IPS-20b (cell line): ENCODE results near the gene NCAPH2.

Experiments used
- H3K27ac ChIP-seq: one replicate; pipeline ENCODE4 v1.5.1; 2013; ENCODE audit warnings: low read length
- H3K27me3 ChIP-seq: 2 replicates; pipeline ENCODE4 v1.6.1; 2013; ENCODE audit warnings: mild to moderate bottlenecking, low read length, inconsistent platforms; ENCODE audit not compliant: insufficient read depth
- H3K36me3 ChIP-seq: 2 replicates; pipeline ENCODE4 v1.6.1; 2013; ENCODE audit warnings: low read depth, mild to moderate bottlenecking, inconsistent platforms, low read length, moderate library complexity; ENCODE audit not compliant: insufficient read depth
- H3K4me1 ChIP-seq: 2 replicates; pipeline ENCODE4 v1.6.1; 2013; ENCODE audit warnings: mild to moderate bottlenecking, control low read depth, inconsistent platforms, low read length, moderate library complexity; ENCODE audit not compliant: insufficient read depth
- H3K4me3 ChIP-seq: 2 replicates; pipeline ENCODE4 v1.5.1; 2013; ENCODE audit warnings: mild to moderate bottlenecking, low read length, inconsistent platforms
- H3K9ac ChIP-seq: 2 replicates; pipeline ENCODE4 v1.6.1; 2013; ENCODE audit warnings: low read depth, mild to moderate bottlenecking, inconsistent platforms, low read length, moderate library complexity
- H3K9me3 ChIP-seq: 2 replicates; pipeline ENCODE4 v1.6.1; 2013; ENCODE audit warnings: mild to moderate bottlenecking, low read depth, low read length, inconsistent platforms; ENCODE audit not compliant: insufficient read depth

The NCAPH2 gene

DNA sequence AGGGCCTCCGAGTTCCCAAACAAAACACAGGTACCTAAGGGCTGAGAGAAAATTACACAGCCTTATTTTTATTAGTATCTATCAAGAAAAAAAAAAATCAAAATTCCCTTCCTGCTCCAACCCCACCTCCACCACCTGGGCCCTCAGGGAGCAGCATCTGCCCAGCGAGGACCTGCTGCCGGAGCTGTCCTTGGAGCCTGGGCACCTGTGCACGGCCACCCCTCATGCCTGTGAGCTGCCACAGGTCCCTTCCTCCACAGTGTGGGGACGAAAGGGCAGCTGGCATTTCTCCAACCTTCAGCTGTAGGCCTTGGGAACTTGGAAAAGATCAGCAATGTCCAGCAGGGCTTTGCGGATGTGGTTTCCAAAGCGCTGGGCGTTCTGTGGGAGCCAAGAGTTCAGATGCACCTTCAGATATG is 61.0 kb downstream of the NCAPH2 start:
- H3K27me3 ChIP-seq: peaks cover 14% of the 10 kb centered on the region
- H3K36me3 ChIP-seq: peaks cover 60% of the 10 kb centered on the region
- H3K9me3 ChIP-seq: no peaks in the 10 kb centered on the region
- H3K9ac ChIP-seq: no peak overlapping the region
- H3K27ac ChIP-seq: no peak overlapping the region
- no peak overlapping the region for H3K4me3 ChIP-seq
- no peaks in the 10 kb centered on the region for H3K4me1 ChIP-seq

DNA sequence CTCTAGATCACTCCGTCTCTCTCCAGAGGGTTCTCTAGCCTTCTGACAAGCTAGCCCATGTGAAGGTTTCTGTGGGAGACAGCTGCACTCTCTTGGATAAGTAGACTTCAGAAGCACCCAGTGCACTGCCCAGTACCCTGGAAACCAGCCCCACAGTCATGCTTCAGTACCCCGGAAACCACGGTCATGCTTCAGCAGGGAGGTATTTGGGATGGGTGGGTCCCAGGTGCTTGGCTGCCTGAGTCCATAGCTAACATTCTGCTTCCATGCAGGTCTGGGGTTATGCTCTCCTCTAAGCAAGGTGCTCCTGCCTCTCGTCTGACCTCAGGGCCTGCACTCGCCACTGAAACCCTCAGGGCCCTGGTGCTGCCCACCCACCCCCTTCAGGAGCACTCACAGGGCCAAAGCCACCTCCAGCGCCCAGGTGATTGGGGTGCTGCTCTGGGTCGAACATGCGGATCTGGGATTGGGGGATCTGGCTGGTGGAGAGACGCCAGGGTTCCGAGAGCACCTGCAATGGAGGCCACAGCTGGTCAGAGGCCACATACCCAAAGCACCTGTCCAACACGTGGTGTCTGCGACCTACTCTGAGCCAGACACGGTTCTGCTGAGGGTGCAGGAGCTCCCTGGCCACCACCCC is 62.0 kb downstream of the NCAPH2 start:
- no peak overlapping the region for H3K4me3 ChIP-seq
- peaks cover 67% of the 10 kb centered on the region for H3K36me3 ChIP-seq
- H3K4me1 ChIP-seq: no peaks in the 10 kb centered on the region
- H3K27ac ChIP-seq: no peak overlapping the region
- H3K9ac ChIP-seq: no peak overlapping the region
- 0 out of 2 replicates have a peak, but pooled peaks cover 4% of the 10 kb centered on the region for H3K27me3 ChIP-seq
- H3K9me3 ChIP-seq: no peaks in the 10 kb centered on the region

DNA sequence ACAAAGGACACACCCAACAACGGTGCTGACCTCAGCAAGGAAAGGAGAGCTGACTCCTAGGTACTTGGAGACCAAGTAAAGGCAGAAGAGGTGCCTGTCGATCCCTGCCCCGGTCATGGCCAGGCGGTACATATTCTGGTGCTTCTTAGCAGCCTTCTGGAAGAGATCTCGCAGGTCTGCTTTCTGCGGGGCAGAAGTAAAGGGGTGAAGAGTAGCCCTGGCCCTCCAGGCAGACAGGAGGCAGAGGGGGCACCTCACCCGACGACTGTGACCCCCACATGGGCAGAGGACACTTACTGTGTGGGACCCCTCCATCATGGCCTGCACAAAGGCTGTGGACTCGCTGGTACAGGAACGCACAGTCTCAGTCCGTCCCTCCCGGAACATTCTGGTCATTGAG is 62.8 kb downstream of the NCAPH2 start:
- no peak overlapping the region for H3K4me3 ChIP-seq
- H3K4me1 ChIP-seq: no peaks in the 10 kb centered on the region
- peaks cover 73% of the 10 kb centered on the region for H3K36me3 ChIP-seq
- no peaks in the 10 kb centered on the region for H3K9me3 ChIP-seq
- no peaks in the 10 kb centered on the region for H3K27me3 ChIP-seq
- H3K9ac ChIP-seq: no peak overlapping the region
- H3K27ac ChIP-seq: no peak overlapping the region

DNA sequence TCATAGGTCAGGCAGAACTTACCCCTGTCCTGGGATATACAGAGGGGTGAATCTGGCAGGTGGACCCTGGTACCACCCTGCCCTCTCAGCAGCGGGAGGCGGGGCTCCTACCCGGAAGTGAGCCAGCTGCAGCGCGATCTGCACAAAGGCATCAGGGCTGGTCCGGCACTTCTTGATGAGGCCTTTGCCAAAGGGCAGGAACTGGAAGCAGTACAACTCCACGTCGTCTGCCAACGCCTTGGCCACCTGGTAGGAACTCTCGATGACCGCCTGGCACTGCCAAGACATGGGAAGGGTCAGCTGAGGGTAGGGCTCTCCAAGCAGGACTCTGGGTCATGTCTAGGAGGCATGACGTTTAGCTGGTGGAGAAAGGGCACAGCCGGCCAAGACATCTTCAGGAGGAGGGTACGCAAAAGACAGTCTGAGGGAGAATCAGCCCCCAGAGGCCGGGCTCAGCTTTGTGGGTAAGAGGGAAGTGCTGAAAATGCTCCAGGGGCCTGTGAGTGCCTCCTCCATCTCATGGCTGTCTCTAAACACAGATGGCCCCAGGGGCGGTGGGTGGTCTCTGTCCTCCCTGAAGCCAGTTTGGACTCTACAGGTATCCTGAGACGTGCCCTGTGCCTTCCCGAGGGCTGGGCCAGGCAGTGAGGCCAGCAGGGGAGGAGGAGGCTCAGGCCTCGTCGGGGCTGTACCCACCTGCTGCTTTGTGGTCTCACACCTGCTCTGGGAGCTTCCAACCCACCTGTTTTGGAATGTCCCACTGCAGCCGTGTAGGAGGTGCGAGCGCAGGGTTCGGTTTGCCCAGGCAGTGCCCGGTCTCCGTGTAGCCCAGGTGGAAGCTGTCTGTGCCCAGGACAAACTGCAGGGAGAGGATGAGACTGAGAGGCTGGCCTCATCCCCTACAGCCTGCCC is 63.5 kb downstream of the NCAPH2 start:
- Histone ChIP-seq H3K27ac (no peak overlapping the region), H3K4me1 (no peaks in the 10 kb centered on the region), H3K27me3 (no peaks in the 10 kb centered on the region), H3K4me3 (no peak overlapping the region), H3K9me3 (no peaks in the 10 kb centered on the region), H3K36me3 (peaks cover 73% of the 10 kb centered on the region), H3K9ac (no peak overlapping the region)

DNA sequence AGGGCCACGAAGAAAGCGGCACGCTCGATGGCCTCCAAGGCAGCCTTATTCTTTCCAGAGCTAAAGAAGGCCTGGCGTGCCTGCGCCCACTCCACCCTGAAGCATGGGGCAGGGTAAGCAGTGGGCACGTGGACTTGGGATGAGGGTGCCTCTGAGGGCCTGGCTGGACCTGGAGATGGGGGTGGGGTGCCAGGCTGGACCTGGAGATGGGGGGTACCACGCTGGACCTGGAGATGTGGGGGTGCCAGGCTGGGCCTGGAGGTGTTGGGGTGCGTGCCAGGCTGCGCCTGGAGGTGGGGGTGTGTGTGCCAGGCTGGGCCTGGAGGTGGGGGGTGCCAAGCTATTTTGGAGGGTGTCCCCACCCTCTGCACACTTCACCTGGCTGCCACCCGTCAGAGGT is 64.9 kb downstream of the NCAPH2 start:
- peaks cover 79% of the 10 kb centered on the region for H3K36me3 ChIP-seq
- H3K9ac ChIP-seq: no peak overlapping the region
- H3K4me1 ChIP-seq: no peaks in the 10 kb centered on the region
- H3K4me3 ChIP-seq: no peak overlapping the region
- no peaks in the 10 kb centered on the region for H3K9me3 ChIP-seq
- H3K27me3 ChIP-seq: no peaks in the 10 kb centered on the region
- H3K27ac ChIP-seq: no peak overlapping the region

DNA sequence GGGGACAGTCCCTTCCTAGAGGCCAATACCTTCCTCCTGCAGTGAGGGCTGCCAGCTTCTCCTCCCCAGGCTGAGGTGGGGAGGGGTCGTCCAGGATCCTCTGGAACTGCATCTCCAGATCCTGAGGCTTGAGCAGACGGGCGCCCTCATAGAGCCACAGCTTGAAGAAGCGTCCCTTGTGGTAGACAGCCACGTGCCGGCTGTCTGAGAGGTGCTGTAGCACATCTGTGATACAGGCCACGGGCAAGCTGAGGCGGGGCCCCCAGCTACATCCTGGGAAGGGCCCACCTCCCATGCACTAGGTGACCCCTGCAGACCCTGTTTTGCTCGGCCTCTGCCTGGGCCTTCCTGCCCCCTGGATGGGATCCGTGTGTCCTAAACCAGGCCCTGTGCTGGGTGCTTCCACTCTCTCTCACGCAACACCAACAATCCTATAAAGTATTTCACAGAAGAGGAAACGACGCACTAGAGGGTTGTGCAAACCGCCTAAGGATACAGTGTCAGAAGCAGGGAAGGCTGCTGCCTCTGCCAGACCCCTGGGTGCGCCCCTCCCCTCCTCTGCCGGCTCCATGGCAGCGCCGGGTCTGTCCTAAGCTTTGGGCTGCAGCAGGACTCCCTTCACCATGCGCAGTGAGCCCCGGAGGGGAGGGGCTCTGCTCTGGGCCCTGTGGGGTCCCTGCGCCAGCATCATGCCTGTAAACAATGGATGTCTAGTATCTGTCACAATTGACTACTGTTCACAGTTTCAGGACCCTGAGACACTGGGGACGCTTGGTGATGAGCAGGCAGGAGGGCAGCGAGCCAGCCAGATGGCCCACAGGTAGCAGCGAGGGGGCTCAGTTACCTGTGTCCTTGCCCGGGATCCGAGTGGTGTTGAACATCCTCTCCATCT is 65.7 kb downstream of the NCAPH2 start:
- Histone ChIP-seq H3K4me3 (no peak overlapping the region), H3K9me3 (no peaks in the 10 kb centered on the region), H3K27ac (no peak overlapping the region), H3K4me1 (no peaks in the 10 kb centered on the region), H3K9ac (no peak overlapping the region), H3K27me3 (no peaks in the 10 kb centered on the region), H3K36me3 (peaks cover 80% of the 10 kb centered on the region)

DNA sequence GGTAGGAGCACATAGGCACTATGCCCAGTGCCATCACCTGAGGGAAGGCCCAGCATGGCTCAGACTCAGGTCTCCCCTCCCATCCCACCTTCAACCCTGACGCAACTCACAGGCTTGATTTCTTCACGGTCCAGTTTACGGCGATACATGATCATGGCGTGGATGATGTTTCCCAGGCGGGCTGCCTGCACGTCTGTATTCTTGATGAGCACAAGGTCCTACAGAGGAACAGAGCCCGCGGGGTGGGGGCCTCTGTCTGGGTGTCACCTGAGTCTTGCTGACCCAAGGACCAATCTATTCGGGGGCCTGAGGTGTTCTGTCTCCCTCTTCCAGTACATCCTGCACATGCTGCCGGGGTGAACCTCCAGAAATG is 66.3 kb downstream of the NCAPH2 start:
- Histone ChIP-seq H3K27ac (no peak overlapping the region), H3K9ac (no peak overlapping the region), H3K36me3 (peaks cover 79% of the 10 kb centered on the region)

More for the DNA sequence above, 66.3 kb downstream of the NCAPH2 start:
- Histone ChIP-seq H3K27me3 (no peaks in the 10 kb centered on the region), H3K4me3 (no peak overlapping the region), H3K9me3 (no peaks in the 10 kb centered on the region), H3K4me1 (no peaks in the 10 kb centered on the region)
